CD4-positive, alpha-beta T cell (primary cell): ENCODE data around the gene CPE. TPM values are rescaled to one million over a fixed set of nuclear protein-coding genes. Genes with fewer than 3 reads are reported as not detected.
A peak's percentile ranks its signal among the peaks of the same experiment; 100 is the strongest.

Experiments used
- ATAC-seq: fragments of 200-7000 bp; cut with Tn5 transposase; one replicate; pipeline ENCODE4 v1.10.0; 2022; ENCODE audit warnings: mild to moderate bottlenecking; ENCODE audit not compliant: poor library complexity
- CTCF ChIA-PET: fragments of 350-600 bp; sonication (Branson Sonifier 250); formaldehyde crosslinking; loops from one replicate; lab custom pipeline; 2021; ENCODE audit warnings: antibody characterized with exemption, inconsistent platforms; lab: Charles Lee
- POLR2A ChIA-PET: fragments of 350-600 bp; sonication (Branson Sonifier 250); formaldehyde crosslinking; loops from one replicate; lab custom pipeline; 2021; ENCODE audit warnings: antibody characterized with exemption, inconsistent platforms; lab: Charles Lee
- DNase-seq, 14 experiments: peaks; one replicate each; pipeline ENCODE4 v3.0.0-alpha.2; 2013 to 2020; ENCODE audit warnings: mixed read lengths in 2 of 14
- H3K27ac ChIP-seq, 2 donors: one replicate each; pipeline versions ENCODE4 v1.5.1 to v1.7.0; 2013; ENCODE audit warnings: low read length in 2 of 2, low read depth in 1 of 2, mild to moderate bottlenecking in 1 of 2
- H3K27me3 ChIP-seq, 2 experiments: 1 replicate in 1 of 2; 2 replicates in 1 of 2; pipeline versions ENCODE4 v1.6.1 to v1.7.0; 2013; ENCODE audit warnings: low read length in 2 of 2, control low read depth in 1 of 2, mild to moderate bottlenecking in 1 of 2, moderate library complexity in 1 of 2; ENCODE audit not compliant: insufficient read depth in 2 of 2, control insufficient read depth in 1 of 2
- H3K36me3 ChIP-seq: one replicate; pipeline ENCODE4 v1.6.1; 2013; ENCODE audit warnings: low read length, control low read depth; ENCODE audit not compliant: insufficient read depth
- H3K4me1 ChIP-seq: one replicate; pipeline ENCODE4 v1.6.1; 2013; ENCODE audit warnings: low read length, control low read depth; ENCODE audit not compliant: insufficient read depth
- H3K4me3 ChIP-seq: one replicate; pipeline ENCODE4 v1.5.1; 2013; ENCODE audit warnings: mild to moderate bottlenecking, low read length, moderate library complexity
- H3K9me3 ChIP-seq, 2 experiments: 1 replicate in 1 of 2; 2 replicates in 1 of 2; pipeline versions ENCODE4 v1.6.1 to v1.7.0; 2013; ENCODE audit warnings: low read length in 2 of 2, mild to moderate bottlenecking in 2 of 2, control low read depth in 1 of 2, moderate library complexity in 1 of 2; ENCODE audit not compliant: control insufficient read depth in 1 of 2, insufficient read depth in 1 of 2
- H3K27ac Mint-ChIP-seq: one replicate; pipeline ENCODE4 v1.8.0; 2020; ENCODE audit warnings: mixed read lengths
- H3K27me3 Mint-ChIP-seq: one replicate; pipeline ENCODE4 v1.8.0; 2021; ENCODE audit warnings: mixed read lengths
- H3K36me3 Mint-ChIP-seq: one replicate; pipeline ENCODE4 v1.8.0; 2021; ENCODE audit warnings: low read depth, mixed read lengths
- H3K4me1 Mint-ChIP-seq: one replicate; pipeline ENCODE4 v1.8.0; 2021; ENCODE audit warnings: low read depth, mixed read lengths
- H3K4me3 Mint-ChIP-seq: one replicate; pipeline ENCODE4 v1.8.0; 2020; ENCODE audit warnings: mild to moderate bottlenecking, mixed read lengths
- H3K9me3 Mint-ChIP-seq: one replicate; pipeline ENCODE4 v1.8.0; 2020; ENCODE audit warnings: mixed read lengths
- intact Hi-C, 2 experiments: fragments of 100-400 bp; cut with DNase I in 1 of 2; cut with micrococcal nuclease in 1 of 2; formaldehyde crosslinking; loops; one replicate each; pipeline versions ENCODE4 v1.15.1 to v1.9.0; 2023 to 2025; cut with DNase I, micrococcal nuclease
- microRNA-seq: library from miRNA; unstranded; fragments of <30 nt; microRNA quantifications from one replicate; pipeline ENCODE4 v1.2.0, GENCODE V29; 2021; ENCODE audit warnings: borderline microRNAs expressed, borderline replicate concordance
- total RNA-seq, 174 experiments: library from RNA in 2 of 174; stranded (reverse) in 2 of 174; gene quantifications; one replicate each; pipeline ENCODE4 v1.2.3 and lab custom pipeline; 2021 to 2026
- TF ChIP-seq, protein P1 (sequence below): fragments of 200-600 bp; IDR thresholded peaks from one replicate; pipeline ENCODE4 v1.8.0; 2022; ENCODE audit warnings: antibody characterized with exemption, mild to moderate bottlenecking

The CPE gene
- total RNA-seq, 2 experiments from 2014 or later = not detected

DNA sequence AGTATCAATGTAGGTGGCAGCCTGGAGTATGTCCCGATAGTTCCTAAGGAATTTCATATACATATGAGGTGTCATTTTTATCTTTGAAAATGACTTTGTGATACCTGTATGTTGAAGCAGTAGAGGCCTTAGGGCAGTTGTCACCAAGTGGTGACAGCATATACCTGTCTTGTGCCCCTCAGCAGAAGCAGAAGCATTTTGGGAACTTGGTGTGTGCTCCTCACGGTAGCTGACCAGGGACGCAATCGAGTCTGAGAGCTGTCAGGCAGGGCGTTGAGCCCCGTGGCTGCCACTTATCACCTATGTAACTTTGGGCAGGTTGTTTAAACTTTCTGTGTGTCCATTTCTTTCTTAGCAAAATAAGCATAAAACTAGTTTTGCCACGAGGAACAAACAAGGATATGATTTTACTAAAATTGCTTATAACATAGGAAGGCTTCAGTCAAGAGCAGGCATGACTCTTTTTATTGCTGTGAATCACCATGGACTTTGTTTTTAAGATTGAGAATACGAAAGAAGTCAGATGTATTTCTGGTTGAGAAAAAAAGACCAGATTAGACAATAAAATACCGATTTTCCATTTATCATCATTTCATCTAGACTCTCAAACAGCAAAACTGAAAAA lies 161.5 kb downstream of the CPE start:
- TF ChIP-seq, protein P1, sequence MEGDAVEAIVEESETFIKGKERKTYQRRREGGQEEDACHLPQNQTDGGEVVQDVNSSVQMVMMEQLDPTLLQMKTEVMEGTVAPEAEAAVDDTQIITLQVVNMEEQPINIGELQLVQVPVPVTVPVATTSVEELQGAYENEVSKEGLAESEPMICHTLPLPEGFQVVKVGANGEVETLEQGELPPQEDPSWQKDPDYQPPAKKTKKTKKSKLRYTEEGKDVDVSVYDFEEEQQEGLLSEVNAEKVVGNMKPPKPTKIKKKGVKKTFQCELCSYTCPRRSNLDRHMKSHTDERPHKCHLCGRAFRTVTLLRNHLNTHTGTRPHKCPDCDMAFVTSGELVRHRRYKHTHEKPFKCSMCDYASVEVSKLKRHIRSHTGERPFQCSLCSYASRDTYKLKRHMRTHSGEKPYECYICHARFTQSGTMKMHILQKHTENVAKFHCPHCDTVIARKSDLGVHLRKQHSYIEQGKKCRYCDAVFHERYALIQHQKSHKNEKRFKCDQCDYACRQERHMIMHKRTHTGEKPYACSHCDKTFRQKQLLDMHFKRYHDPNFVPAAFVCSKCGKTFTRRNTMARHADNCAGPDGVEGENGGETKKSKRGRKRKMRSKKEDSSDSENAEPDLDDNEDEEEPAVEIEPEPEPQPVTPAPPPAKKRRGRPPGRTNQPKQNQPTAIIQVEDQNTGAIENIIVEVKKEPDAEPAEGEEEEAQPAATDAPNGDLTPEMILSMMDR = no peak
- CTCF ChIA-PET = no interaction called here
- intact Hi-C loops = no loop called here
- no peaks in the 10 kb centered on the region for H3K36me3 ChIP-seq
- no peak overlapping the region for H3K4me3 ChIP-seq
- Mint-ChIP-seq H3K4me1 (no peaks in the 10 kb centered on the region), H3K27ac (no peak overlapping the region), H3K9me3 (no peaks in the 10 kb centered on the region), H3K4me3 (no peak overlapping the region), H3K27me3 (peaks cover 27% of the 10 kb centered on the region), H3K36me3 (no peaks in the 10 kb centered on the region)
- H3K9me3 ChIP-seq = no peaks in the 10 kb centered on the region
- no peaks in the 10 kb centered on the region for H3K27me3 ChIP-seq
- ATAC-seq (no peak), DNase-seq (no peak)
- no peak overlapping the region for H3K27ac ChIP-seq
- POLR2A ChIA-PET = no interaction called here
- H3K4me1 ChIP-seq = no peaks in the 10 kb centered on the region

DNA sequence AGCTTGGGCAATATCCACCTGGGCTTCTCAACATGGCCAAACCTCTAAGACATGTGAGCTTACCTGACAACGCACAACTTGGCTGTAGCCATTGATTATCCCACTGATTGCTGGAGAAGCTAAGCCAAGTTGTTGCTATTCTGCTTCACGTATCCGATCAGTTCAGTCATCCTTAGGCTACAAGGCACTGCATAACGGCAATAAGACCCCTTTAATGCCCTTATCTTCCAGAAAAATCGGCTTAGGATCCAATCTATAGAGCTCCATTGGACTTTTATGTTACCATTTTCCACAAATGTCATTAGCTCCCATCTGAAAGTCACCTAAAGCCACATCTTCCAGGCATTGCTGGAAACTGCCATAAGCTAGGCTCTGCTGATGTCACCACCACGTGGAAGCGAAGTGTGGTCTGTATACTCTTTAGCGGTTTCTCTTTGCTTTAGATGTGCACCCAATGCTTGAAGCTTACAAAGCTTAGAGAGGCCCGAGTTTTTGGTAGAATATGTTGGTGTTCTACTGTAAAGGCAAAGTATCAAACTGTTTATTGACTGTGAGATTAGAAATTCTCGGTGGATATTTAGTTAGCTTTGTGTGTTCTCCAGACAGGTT lies 163.1 kb downstream of the CPE start:
- H3K4me3 ChIP-seq = no peak overlapping the region
- Mint-ChIP-seq H3K4me3 (no peak overlapping the region), H3K4me1 (no peaks in the 10 kb centered on the region), H3K9me3 (no peaks in the 10 kb centered on the region), H3K27ac (no peak overlapping the region), H3K27me3 (peaks cover 24% of the 10 kb centered on the region), H3K36me3 (no peaks in the 10 kb centered on the region)
- no peaks in the 10 kb centered on the region for H3K9me3 ChIP-seq
- no peaks in the 10 kb centered on the region for H3K27me3 ChIP-seq
- H3K27ac ChIP-seq = no peak overlapping the region
- ChIA-PET CTCF (no interaction called here), POLR2A (interaction anchor here (0.6 kb wide), 1 partner anchor 385 kb away, joined by 3 read pairs; no protein-coding TSS in a partner anchor)
- H3K36me3 ChIP-seq = no peaks in the 10 kb centered on the region
- TF ChIP-seq, protein P1 = no peak
- no peaks in the 10 kb centered on the region for H3K4me1 ChIP-seq
- peak in 3 of 14 experiments; percentile 6 to 15 (median 7) for DNase-seq
- intact Hi-C loops = no loop called here
- ATAC-seq = peak; percentile 49

DNA sequence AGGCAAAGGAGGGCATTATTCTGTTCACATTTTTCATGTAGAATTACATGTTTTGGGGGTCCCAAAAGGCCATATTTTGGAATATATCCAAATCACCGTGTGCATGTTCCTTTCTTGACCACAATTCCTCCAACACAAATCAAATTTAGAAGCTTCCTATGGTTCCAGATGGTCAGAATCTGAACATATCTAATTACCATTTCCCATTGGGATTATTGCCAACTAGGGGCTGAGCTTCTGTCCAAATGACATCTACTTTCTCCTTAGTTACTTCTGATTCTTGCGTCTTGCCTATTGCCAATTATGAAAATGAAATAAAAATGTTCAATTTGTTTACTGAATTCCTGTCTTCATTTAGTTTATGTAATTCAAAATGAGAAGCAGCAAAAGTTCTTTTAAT lies 163.7 kb downstream of the CPE start:
- no peaks in the 10 kb centered on the region for H3K9me3 Mint-ChIP-seq

More for the DNA sequence above, 163.7 kb downstream of the CPE start:
- DNase-seq (no peak), ATAC-seq (no peak)
- Histone ChIP-seq H3K27ac (no peak overlapping the region), H3K4me3 (no peak overlapping the region), H3K9me3 (no peaks in the 10 kb centered on the region), H3K4me1 (no peaks in the 10 kb centered on the region), H3K27me3 (no peaks in the 10 kb centered on the region), H3K36me3 (no peaks in the 10 kb centered on the region)
- no peak overlapping the region for H3K4me3 Mint-ChIP-seq
- H3K4me1 Mint-ChIP-seq = peaks cover 2% of the 10 kb centered on the region
- ChIA-PET POLR2A (interaction anchor here (0.6 kb wide), 1 partner anchor 385 kb away, joined by 3 read pairs; no protein-coding TSS in a partner anchor), CTCF (no interaction called here)
- no peak overlapping the region for H3K27ac Mint-ChIP-seq
- H3K27me3 Mint-ChIP-seq = peaks cover 23% of the 10 kb centered on the region
- intact Hi-C loops = no loop called here
- H3K36me3 Mint-ChIP-seq = no peaks in the 10 kb centered on the region
- TF ChIP-seq, protein P1 = no peak

Small RNA genes lying within 50 kb of the gene (microRNA-seq; reads per million reads assigned to microRNA genes)
- gene MIR578 = not detected

Other genes starting within 250 kb of the CPE start
- 10 to 100 TPM; 19.9 to 20.0 TPM for gene KLHL2, start 171.4 kb upstream of the CPE start, total RNA-seq
- gene MSMO1, start 51.3 kb upstream of the CPE start, total RNA-seq = 10 to 100 TPM; 13.3 to 15.1 TPM